ENCODE results near the gene RAB40C.

GRCh38 chr16:647173-647902 is 57.5 kb downstream of the RAB40C start:
- TF ChIP-seq EZH2phosphoT487 (IDR thresholded peaks at IDR 0.05; ENCODE audit: low read depth, severe bottlenecking, unreplicated experiment): no peak
- TF ChIP-seq CTCF (IDR thresholded peaks at IDR 0.05; ENCODE audit: poor library complexity): no peak
- no peak for TF ChIP-seq EZH2 (IDR thresholded peaks at IDR 0.05; ENCODE audit: borderline replicate concordance)

All from hepatocyte (in vitro differentiated cells).